Panc1 (cell line): ENCODE results near the gene PPP1R15B.

Source experiments
- TF ChIP-seq, protein P1 (sequence below): fragments of 450-650 bp; IDR thresholded peaks from 2 replicates; pipeline ENCODE4 v1.5.1; 2017; ENCODE audit warnings: mild to moderate bottlenecking
- TF ChIP-seq, protein P2 (sequence below), 2 experiments: IDR thresholded peaks; 2 replicates each; pipeline ENCODE4 v1.6.1; 2011 to 2012; ENCODE audit warnings: low read depth in 2 of 2, control low read depth in 1 of 2, low read length in 1 of 2, mild to moderate bottlenecking in 1 of 2, moderate library complexity in 1 of 2; ENCODE audit not compliant: insufficient read depth in 1 of 2

DNA sequence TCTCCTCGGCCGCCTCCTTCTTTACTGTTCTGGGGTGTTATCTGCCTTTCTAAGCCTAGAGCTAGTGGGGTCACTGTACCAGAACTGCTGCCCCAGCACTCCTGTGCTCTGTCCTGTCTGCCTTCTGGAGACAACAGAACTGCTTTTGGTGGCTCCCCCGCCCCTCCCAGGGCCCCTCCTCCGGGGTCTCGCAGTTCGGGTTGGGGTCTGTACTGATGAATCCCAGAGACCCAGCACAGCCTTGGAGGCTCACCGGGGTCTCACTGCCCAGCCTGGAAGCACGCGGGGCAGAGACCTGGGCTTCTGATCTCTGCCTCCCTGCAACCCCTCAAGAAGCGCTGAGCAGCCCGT, 48.7 kb downstream of the PPP1R15B start:
- TF ChIP-seq, protein P1, sequence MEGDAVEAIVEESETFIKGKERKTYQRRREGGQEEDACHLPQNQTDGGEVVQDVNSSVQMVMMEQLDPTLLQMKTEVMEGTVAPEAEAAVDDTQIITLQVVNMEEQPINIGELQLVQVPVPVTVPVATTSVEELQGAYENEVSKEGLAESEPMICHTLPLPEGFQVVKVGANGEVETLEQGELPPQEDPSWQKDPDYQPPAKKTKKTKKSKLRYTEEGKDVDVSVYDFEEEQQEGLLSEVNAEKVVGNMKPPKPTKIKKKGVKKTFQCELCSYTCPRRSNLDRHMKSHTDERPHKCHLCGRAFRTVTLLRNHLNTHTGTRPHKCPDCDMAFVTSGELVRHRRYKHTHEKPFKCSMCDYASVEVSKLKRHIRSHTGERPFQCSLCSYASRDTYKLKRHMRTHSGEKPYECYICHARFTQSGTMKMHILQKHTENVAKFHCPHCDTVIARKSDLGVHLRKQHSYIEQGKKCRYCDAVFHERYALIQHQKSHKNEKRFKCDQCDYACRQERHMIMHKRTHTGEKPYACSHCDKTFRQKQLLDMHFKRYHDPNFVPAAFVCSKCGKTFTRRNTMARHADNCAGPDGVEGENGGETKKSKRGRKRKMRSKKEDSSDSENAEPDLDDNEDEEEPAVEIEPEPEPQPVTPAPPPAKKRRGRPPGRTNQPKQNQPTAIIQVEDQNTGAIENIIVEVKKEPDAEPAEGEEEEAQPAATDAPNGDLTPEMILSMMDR = no peak
- TF ChIP-seq, protein P2, sequence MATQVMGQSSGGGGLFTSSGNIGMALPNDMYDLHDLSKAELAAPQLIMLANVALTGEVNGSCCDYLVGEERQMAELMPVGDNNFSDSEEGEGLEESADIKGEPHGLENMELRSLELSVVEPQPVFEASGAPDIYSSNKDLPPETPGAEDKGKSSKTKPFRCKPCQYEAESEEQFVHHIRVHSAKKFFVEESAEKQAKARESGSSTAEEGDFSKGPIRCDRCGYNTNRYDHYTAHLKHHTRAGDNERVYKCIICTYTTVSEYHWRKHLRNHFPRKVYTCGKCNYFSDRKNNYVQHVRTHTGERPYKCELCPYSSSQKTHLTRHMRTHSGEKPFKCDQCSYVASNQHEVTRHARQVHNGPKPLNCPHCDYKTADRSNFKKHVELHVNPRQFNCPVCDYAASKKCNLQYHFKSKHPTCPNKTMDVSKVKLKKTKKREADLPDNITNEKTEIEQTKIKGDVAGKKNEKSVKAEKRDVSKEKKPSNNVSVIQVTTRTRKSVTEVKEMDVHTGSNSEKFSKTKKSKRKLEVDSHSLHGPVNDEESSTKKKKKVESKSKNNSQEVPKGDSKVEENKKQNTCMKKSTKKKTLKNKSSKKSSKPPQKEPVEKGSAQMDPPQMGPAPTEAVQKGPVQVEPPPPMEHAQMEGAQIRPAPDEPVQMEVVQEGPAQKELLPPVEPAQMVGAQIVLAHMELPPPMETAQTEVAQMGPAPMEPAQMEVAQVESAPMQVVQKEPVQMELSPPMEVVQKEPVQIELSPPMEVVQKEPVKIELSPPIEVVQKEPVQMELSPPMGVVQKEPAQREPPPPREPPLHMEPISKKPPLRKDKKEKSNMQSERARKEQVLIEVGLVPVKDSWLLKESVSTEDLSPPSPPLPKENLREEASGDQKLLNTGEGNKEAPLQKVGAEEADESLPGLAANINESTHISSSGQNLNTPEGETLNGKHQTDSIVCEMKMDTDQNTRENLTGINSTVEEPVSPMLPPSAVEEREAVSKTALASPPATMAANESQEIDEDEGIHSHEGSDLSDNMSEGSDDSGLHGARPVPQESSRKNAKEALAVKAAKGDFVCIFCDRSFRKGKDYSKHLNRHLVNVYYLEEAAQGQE (IDR thresholded peaks at IDR 0.05; ENCODE audit: insufficient read depth in 1 of 2, low read depth in 2 of 2, low read length in 1 of 2) = no peak
